Mesenchymal stem cell (in vitro differentiated cells and primary cell): ENCODE measurements around the gene SERPINB13.
"Not testable (repeated sequence)": the region's sequence is repeated elsewhere in the genome, so short reads cannot be mapped to it uniquely, and the experiment has no call there.

Experiments used
- DNase-seq: peaks from one replicate; pipeline ENCODE4 v3.0.0-alpha.2; 2013
- H2AFZ ChIP-seq: one replicate; pipeline ENCODE4 v1.6.1; 2013; ENCODE audit warnings: low read depth, mild to moderate bottlenecking, control low read depth, inconsistent platforms, low read length, moderate library complexity
- H2AK5ac ChIP-seq: 2 replicates; pipeline ENCODE4 v1.6.1; 2013; ENCODE audit warnings: low read length, moderate library complexity, mild to moderate bottlenecking, inconsistent platforms; ENCODE audit not compliant: severe bottlenecking
- H2BK120ac ChIP-seq: one replicate; pipeline ENCODE4 v1.6.1; 2013; ENCODE audit warnings: low read depth, mild to moderate bottlenecking, inconsistent platforms, low read length, moderate library complexity
- H2BK12ac ChIP-seq, 2 experiments: one replicate each; pipeline ENCODE4 v1.6.1; 2013; ENCODE audit warnings: inconsistent platforms in 2 of 2, low read length in 2 of 2, mild to moderate bottlenecking in 2 of 2, moderate library complexity in 2 of 2, control low read depth in 1 of 2
- H2BK15ac ChIP-seq: one replicate; pipeline ENCODE4 v1.6.1; 2013; ENCODE audit warnings: mild to moderate bottlenecking, low read depth, inconsistent platforms; ENCODE audit not compliant: poor library complexity, severe bottlenecking
- H2BK5ac ChIP-seq: 2 replicates; pipeline ENCODE4 v1.6.1; 2013; ENCODE audit warnings: low read depth, mild to moderate bottlenecking, low read length, control low read depth, inconsistent platforms; ENCODE audit not compliant: poor library complexity, severe bottlenecking
- H3K14ac ChIP-seq, 2 experiments: one replicate each; pipeline ENCODE4 v1.6.1; 2013; ENCODE audit warnings: inconsistent platforms in 2 of 2, low read length in 2 of 2, control low read depth in 1 of 2, mild to moderate bottlenecking in 1 of 2, moderate library complexity in 1 of 2
- H3K18ac ChIP-seq, 2 experiments: one replicate each; pipeline ENCODE4 v1.6.1; 2013; ENCODE audit warnings: inconsistent platforms in 2 of 2, low read length in 2 of 2, control low read depth in 1 of 2, low read depth in 1 of 2, mild to moderate bottlenecking in 1 of 2
- H3K23ac ChIP-seq, 2 experiments: one replicate each; pipeline ENCODE4 v1.6.1; 2013; ENCODE audit warnings: inconsistent platforms in 2 of 2, low read length in 2 of 2, mild to moderate bottlenecking in 2 of 2, moderate library complexity in 2 of 2, control low read depth in 1 of 2
- H3K27ac ChIP-seq: 2 replicates; pipeline ENCODE4 v1.5.1; 2013; ENCODE audit warnings: mild to moderate bottlenecking, moderate library complexity, low read length, control low read depth, inconsistent platforms; ENCODE audit not compliant: poor library complexity, severe bottlenecking
- H3K27me3 ChIP-seq, 2 experiments: 2 replicates each; pipeline versions ENCODE4 v1.6.1 to v1.7.0; 2013; ENCODE audit warnings: low read length in 2 of 2, mild to moderate bottlenecking in 2 of 2, moderate library complexity in 2 of 2, control low read depth in 1 of 2, inconsistent platforms in 1 of 2; ENCODE audit not compliant: control insufficient read depth in 1 of 2, insufficient read depth in 1 of 2
- H3K36me3 ChIP-seq, 2 experiments: 2 replicates each; pipeline versions ENCODE4 v1.6.1 to v1.7.0; 2013; ENCODE audit warnings: low read length in 2 of 2, control low read depth in 1 of 2, inconsistent platforms in 1 of 2, low read depth in 1 of 2, mild to moderate bottlenecking in 1 of 2; ENCODE audit not compliant: insufficient read depth in 2 of 2, control insufficient read depth in 1 of 2
- H3K4ac ChIP-seq, 2 experiments: one replicate each; pipeline ENCODE4 v1.6.1; 2013; ENCODE audit warnings: inconsistent platforms in 2 of 2, low read length in 2 of 2, mild to moderate bottlenecking in 2 of 2, moderate library complexity in 2 of 2, control low read depth in 1 of 2, low read depth in 1 of 2
- H3K4me1 ChIP-seq: 2 replicates; pipeline ENCODE4 v1.6.1; 2013; ENCODE audit warnings: low read depth, low read length, control low read depth; ENCODE audit not compliant: control insufficient read depth, insufficient read depth
- H3K4me2 ChIP-seq: 2 replicates; pipeline ENCODE4 v1.6.1; 2013; ENCODE audit warnings: low read length, mild to moderate bottlenecking, inconsistent platforms; ENCODE audit not compliant: poor library complexity, severe bottlenecking
- H3K4me3 ChIP-seq, 2 experiments: 2 replicates each; pipeline versions ENCODE4 v1.5.1 to v1.7.0; 2013; ENCODE audit warnings: low read length in 2 of 2, mild to moderate bottlenecking in 2 of 2, control low read depth in 1 of 2, low read depth in 1 of 2; ENCODE audit not compliant: insufficient read depth in 1 of 2
- H3K79me1 ChIP-seq: replicated peaks from 2 replicates; pipeline ENCODE4 v1.6.1; 2013; ENCODE audit warnings: mild to moderate bottlenecking, control low read depth, low read length, inconsistent platforms; ENCODE audit not compliant: poor library complexity, severe bottlenecking
- H3K9ac ChIP-seq: 2 replicates; pipeline ENCODE4 v1.7.0; 2013; ENCODE audit warnings: mild to moderate bottlenecking, low read length, moderate library complexity
- H3K9me3 ChIP-seq: 2 replicates; pipeline ENCODE4 v1.7.0; 2013; ENCODE audit warnings: mild to moderate bottlenecking, low read length; ENCODE audit not compliant: control insufficient read depth
- H4K8ac ChIP-seq: one replicate; pipeline ENCODE4 v1.6.1; 2013; ENCODE audit warnings: inconsistent platforms, mild to moderate bottlenecking, low read length, moderate library complexity
- H4K91ac ChIP-seq: one replicate; pipeline ENCODE4 v1.6.1; 2013; ENCODE audit warnings: mild to moderate bottlenecking, low read length, inconsistent platforms
- WGBS: methylation state at CpG from one replicate; pipeline ENCODE4 v1.1.7; 2013; ENCODE audit warnings: mixed read lengths; 5-methylcytosine and 5-hydroxymethylcytosine counted together

SERPINB13 gene

DNA sequence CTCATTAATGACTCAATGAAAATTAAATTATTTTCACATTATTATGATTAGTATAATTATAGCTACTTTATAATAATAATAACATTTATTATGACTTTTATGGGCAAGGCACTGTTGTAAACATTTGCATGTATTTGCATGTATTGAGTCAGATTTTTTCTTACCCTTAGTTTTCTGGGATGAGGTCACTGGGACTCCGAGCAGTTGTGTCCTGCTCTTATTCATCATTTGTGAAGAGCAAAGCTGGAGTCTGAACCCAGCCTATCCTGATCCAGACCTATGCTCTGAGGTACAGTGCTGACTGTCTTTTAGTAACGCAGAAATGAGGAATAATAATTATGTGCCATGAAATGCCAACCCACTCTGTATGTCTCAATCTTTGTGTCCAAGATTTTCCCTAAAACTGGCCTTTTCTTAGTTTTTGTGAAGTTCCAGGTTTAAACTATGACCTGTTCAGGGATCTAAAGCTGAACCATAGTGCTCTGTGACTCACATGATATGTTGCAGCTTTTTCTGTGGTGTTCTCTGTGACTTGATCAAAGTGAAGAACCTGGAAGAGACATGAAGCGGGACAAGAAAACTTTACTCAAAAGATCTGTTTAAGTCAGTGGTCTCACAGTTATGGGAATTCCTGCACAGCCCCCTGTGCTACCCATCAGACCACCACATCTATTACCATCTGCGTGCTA lies 55.7 kb downstream of the SERPINB13 start:
- not testable (repeated sequence) for H3K14ac ChIP-seq, H3K23ac ChIP-seq, H3K9ac ChIP-seq, H4K8ac ChIP-seq, H3K18ac ChIP-seq, H2BK12ac ChIP-seq, H2AK5ac ChIP-seq, H2AFZ ChIP-seq, H2BK5ac ChIP-seq, H3K27me3 ChIP-seq, H3K4me2 ChIP-seq, H3K79me1 ChIP-seq, H3K9me3 ChIP-seq, H3K4me1 ChIP-seq, H3K36me3 ChIP-seq, H4K91ac ChIP-seq, H3K4me3 ChIP-seq, H3K4ac ChIP-seq, DNase-seq, H2BK120ac ChIP-seq, H2BK15ac ChIP-seq, H3K27ac ChIP-seq
- WGBS, result 88% methylated on average over 2 of the region's 4 CpGs

DNA sequence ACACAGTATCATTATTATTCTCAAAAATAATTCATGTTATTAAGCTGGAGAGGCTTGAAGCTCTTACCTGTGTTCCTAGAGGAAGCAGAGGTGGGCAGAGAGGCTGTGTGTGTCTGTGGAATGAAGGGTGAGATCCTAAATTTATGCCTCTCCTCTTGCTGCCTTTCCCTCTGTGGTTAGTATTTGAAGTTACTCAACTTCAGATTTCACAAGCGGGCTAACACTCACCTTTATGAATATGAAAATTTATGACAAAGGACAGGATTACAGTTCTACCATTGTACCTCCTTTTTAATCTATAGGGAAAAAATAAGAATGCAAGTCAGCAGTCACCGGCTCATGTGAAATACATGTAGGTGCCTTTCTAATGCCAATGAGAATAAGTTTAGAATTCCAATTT lies 57.0 kb downstream of the SERPINB13 start, which contains the start of gene SERPINB4:
TSS of gene SERPINB4 (minus strand) at position 115 of the 400 bp plus-strand sequence. CDS start 679 bp downstream, outside the sequence.
- not testable (repeated sequence) for H4K8ac ChIP-seq, H3K18ac ChIP-seq, H2BK12ac ChIP-seq, H3K9me3 ChIP-seq, H3K9ac ChIP-seq, H2AFZ ChIP-seq, H3K23ac ChIP-seq, H3K4me1 ChIP-seq, H3K4ac ChIP-seq, H3K4me2 ChIP-seq, H4K91ac ChIP-seq, H2BK15ac ChIP-seq, H3K27me3 ChIP-seq, H3K14ac ChIP-seq, DNase-seq, H3K79me1 ChIP-seq, H2BK120ac ChIP-seq, H3K27ac ChIP-seq, H3K36me3 ChIP-seq, H2AK5ac ChIP-seq, H3K4me3 ChIP-seq, H2BK5ac ChIP-seq
- no CpG with 5 or more reads among the region's 2 CpGs for WGBS

GRCh38 chr18:63644694-63645093 lies 57.6 kb downstream of the SERPINB13 start:
- 100% methylated on average over 1 of the region's 1 CpG for WGBS
- not testable (repeated sequence) for H3K9me3 ChIP-seq, H3K9ac ChIP-seq, H3K4ac ChIP-seq, H4K91ac ChIP-seq, H2BK5ac ChIP-seq, H2BK12ac ChIP-seq, H3K27ac ChIP-seq, H3K14ac ChIP-seq, H3K36me3 ChIP-seq, H3K18ac ChIP-seq, DNase-seq, H3K27me3 ChIP-seq, H2BK15ac ChIP-seq, H4K8ac ChIP-seq, H3K4me1 ChIP-seq, H2BK120ac ChIP-seq, H2AK5ac ChIP-seq, H3K4me2 ChIP-seq, H3K23ac ChIP-seq, H3K79me1 ChIP-seq, H2AFZ ChIP-seq, H3K4me3 ChIP-seq

GRCh38 chr18:63646936-63647335 lies 59.8 kb downstream of the SERPINB13 start:
- Histone ChIP-seq H4K8ac (no peak overlapping the region), H2AK5ac (no peak overlapping the region), H3K9me3 (no peaks in the 10 kb centered on the region), H4K91ac (no peak overlapping the region), H2BK15ac (no peak overlapping the region), H3K36me3 (no peaks in the 10 kb centered on the region), H2BK5ac (no peak overlapping the region), H3K18ac (no peak overlapping the region), H3K9ac (no peak overlapping the region), H2BK12ac (no peak overlapping the region), H3K4me2 (no peak overlapping the region), H3K4me1 (no peaks in the 10 kb centered on the region), H3K27ac (no peak overlapping the region), H2BK120ac (no peak overlapping the region), H2AFZ (no peak overlapping the region), H3K4ac (no peak overlapping the region), H3K4me3 (no peak overlapping the region), H3K79me1 (no peaks in the 10 kb centered on the region), H3K14ac (no peak overlapping the region), H3K27me3 (no peaks in the 10 kb centered on the region), H3K23ac (no peak overlapping the region)
- DNase-seq, result no peak
